BE2C (cell line): ENCODE results near the gene KCNJ8.
A peak's percentile ranks its signal among the peaks of the same experiment; 100 is the strongest.
"Not testable (repeated sequence)": the region's sequence is repeated elsewhere in the genome, so short reads cannot be mapped to it uniquely, and the experiment has no call there.

Experiments used
- DNase-seq: peaks from one replicate; pipeline ENCODE4 v3.0.0-alpha.2; 2020
- H3K27me3 ChIP-seq: fragments of 250-450 bp; sonication (Bioruptor Pico); 2 replicates; pipeline ENCODE4 v1.5.1; 2020; ENCODE audit warnings: mild to moderate bottlenecking
- H3K36me3 ChIP-seq: fragments of 250-450 bp; sonication (Bioruptor Pico); 2 replicates; pipeline ENCODE4 v1.5.1; 2020; ENCODE audit warnings: mild to moderate bottlenecking
- H3K4me1 ChIP-seq: fragments of 250-450 bp; sonication (Bioruptor Pico); 2 replicates; pipeline ENCODE4 v1.5.1; 2020
- H3K4me3 ChIP-seq: 2 replicates; pipeline ENCODE4 v1.5.1; 2011; ENCODE audit warnings: low read depth, low read length
- H3K9me3 ChIP-seq: fragments of 250-450 bp; sonication (Bioruptor Pico); 2 replicates; pipeline ENCODE4 v1.5.1; 2020
- CTCF ChIP-seq: IDR thresholded peaks from 2 replicates; pipeline ENCODE4 v1.5.1; 2012; ENCODE audit warnings: mild to moderate bottlenecking, low read depth, low read length

Gene KCNJ8

GRCh38 chr12:21815306-21816062 lies 41.0 kb upstream of the KCNJ8 start:
- Histone ChIP-seq H3K36me3 (no peaks in the 10 kb centered on the region), H3K9me3 (no peaks in the 10 kb centered on the region; the same call in none of the 2 replicates), H3K27me3 (no peaks in the 10 kb centered on the region), H3K4me1 (peaks cover 12% of the 10 kb centered on the region), H3K4me3 (no peak overlapping the region)
- DNase-seq = no peak
- no peak for TF ChIP-seq CTCF

GRCh38 chr12:21814814-21815213 lies 40.3 kb upstream of the KCNJ8 start:
- Histone ChIP-seq H3K36me3 (no peaks in the 10 kb centered on the region), H3K9me3 (no peaks in the 10 kb centered on the region; the same call in none of the 2 replicates), H3K4me3 (no peak overlapping the region), H3K27me3 (no peaks in the 10 kb centered on the region), H3K4me1 (peaks cover 15% of the 10 kb centered on the region)
- DNase-seq = no peak
- TF ChIP-seq CTCF = no peak

GRCh38 chr12:21814327-21814726 lies 39.8 kb upstream of the KCNJ8 start:
- Histone ChIP-seq H3K27me3 (no peaks in the 10 kb centered on the region), H3K36me3 (no peaks in the 10 kb centered on the region), H3K9me3 (no peaks in the 10 kb centered on the region; the same call in none of the 2 replicates), H3K4me3 (no peak overlapping the region), H3K4me1 (peaks cover 19% of the 10 kb centered on the region)
- no peak for TF ChIP-seq CTCF
- no peak for DNase-seq

- no peaks in the 10 kb centered on the region for H3K36me3 ChIP-seq
- no peaks in the 10 kb centered on the region; the same call in none of the 2 replicates for H3K9me3 ChIP-seq
- H3K4me3 ChIP-seq = no peak overlapping the region
- no peaks in the 10 kb centered on the region for H3K27me3 ChIP-seq
- DNase-seq = no peak
- no peak for TF ChIP-seq CTCF
- H3K4me1 ChIP-seq = peaks cover 19% of the 10 kb centered on the region
Observed at GRCh38 chr12:21813751-21814150, 39.2 kb upstream of the KCNJ8 start.

GRCh38 chr12:21813125-21813524 lies 38.6 kb upstream of the KCNJ8 start:
- Histone ChIP-seq H3K4me1 (peaks cover 23% of the 10 kb centered on the region), H3K36me3 (no peaks in the 10 kb centered on the region), H3K27me3 (no peaks in the 10 kb centered on the region), H3K4me3 (no peak overlapping the region), H3K9me3 (no peaks in the 10 kb centered on the region; the same call in none of the 2 replicates)
- DNase-seq = peak; percentile 47
- no peak for TF ChIP-seq CTCF

- DNase-seq, H3K36me3 ChIP-seq, H3K27me3 ChIP-seq, H3K9me3 ChIP-seq, H3K4me3 ChIP-seq: not testable (repeated sequence)
- H3K4me1 ChIP-seq = peaks cover 25% of the 10 kb centered on the region
Observed at GRCh38 chr12:21812340-21812739, 37.8 kb upstream of the KCNJ8 start.
